MM.1S (cell line): ENCODE measurements around the gene TMEM263.
A peak's percentile ranks its signal among the peaks of the same experiment; 100 is the strongest.

Experiments
- DNase-seq: peaks from one replicate; pipeline ENCODE4 v3.0.0-alpha.2; 2015
- H2AFZ ChIP-seq: fragments of 300-600 bp; sonication (generic); 2 replicates; pipeline ENCODE4 v1.6.0; 2016; ENCODE audit warnings: antibody characterized with exemption, low read length
- H3F3A ChIP-seq: fragments of 300-600 bp; sonication (generic); 2 replicates; pipeline ENCODE4 v1.6.1; 2016; ENCODE audit warnings: mild to moderate bottlenecking, antibody characterized with exemption, low read length, moderate library complexity, mixed read lengths; ENCODE audit not compliant: insufficient read depth
- H3K27ac ChIP-seq: fragments of 300-600 bp; sonication (generic); 2 replicates; pipeline ENCODE4 v1.5.1; 2016; ENCODE audit warnings: mild to moderate bottlenecking, low read length
- H3K27me3 ChIP-seq: fragments of 300-600 bp; sonication (generic); replicated peaks from 2 replicates; pipeline ENCODE4 v1.6.0; 2016; ENCODE audit warnings: low read length; ENCODE audit not compliant: insufficient read depth
- H3K36me3 ChIP-seq: fragments of 300-600 bp; sonication (generic); replicated peaks from 2 replicates; pipeline ENCODE4 v1.6.1; 2016; ENCODE audit warnings: mild to moderate bottlenecking, low read length, mixed read lengths; ENCODE audit not compliant: insufficient read depth
- H3K4me1 ChIP-seq: fragments of 300-600 bp; sonication (generic); 2 replicates; pipeline ENCODE4 v1.6.1; 2016; ENCODE audit warnings: low read length, mixed read lengths
- H3K4me2 ChIP-seq: fragments of 300-600 bp; sonication (generic); 2 replicates; pipeline ENCODE4 v1.6.0; 2016; ENCODE audit warnings: low read depth, low read length
- H3K4me3 ChIP-seq: fragments of 300-600 bp; sonication (generic); 2 replicates; pipeline ENCODE4 v1.5.1; 2016; ENCODE audit warnings: low read length, mixed read lengths
- H3K79me2 ChIP-seq: fragments of 300-600 bp; sonication (generic); 2 replicates; pipeline ENCODE4 v1.6.1; 2016; ENCODE audit warnings: mixed run types, low read length, mixed read lengths
- H3K9ac ChIP-seq: fragments of 300-600 bp; sonication (generic); 2 replicates; pipeline ENCODE4 v1.6.1; 2016; ENCODE audit warnings: low read length, mixed read lengths
- H3K9me2 ChIP-seq: fragments of 300-600 bp; sonication (generic); replicated peaks from 2 replicates; pipeline ENCODE4 v1.6.1; 2016; ENCODE audit warnings: mild to moderate bottlenecking, low read length, mixed read lengths; ENCODE audit not compliant: insufficient read depth
- H3K9me3 ChIP-seq: fragments of 300-600 bp; sonication (generic); replicated peaks from 2 replicates; pipeline ENCODE4 v1.6.1; 2016; ENCODE audit warnings: mild to moderate bottlenecking, low read length, mixed read lengths; ENCODE audit not compliant: insufficient read depth
- H4K20me1 ChIP-seq: fragments of 300-600 bp; sonication (generic); 2 replicates; pipeline ENCODE4 v1.6.1; 2016; ENCODE audit warnings: mild to moderate bottlenecking, low read length, moderate library complexity, mixed read lengths; ENCODE audit not compliant: insufficient read depth
- CTCF ChIP-seq: fragments of 300-600 bp; sonication (generic); IDR thresholded peaks from 2 replicates; pipeline ENCODE4 v1.5.1; 2016; ENCODE audit warnings: antibody characterized with exemption, low read length, mixed read lengths
- EZH2 ChIP-seq: fragments of 300-600 bp; sonication (generic); optimal IDR thresholded peaks from 2 replicates; pipeline ENCODE3; 2017; ENCODE audit warnings: low read depth, mild to moderate bottlenecking, antibody characterized with exemption, low read length, mixed read lengths
- EZH2phosphoT487 ChIP-seq: fragments of 300-600 bp; sonication (generic); IDR thresholded peaks from 2 replicates; pipeline ENCODE4 v1.6.1; 2018; ENCODE audit warnings: antibody characterized with exemption, low read length

The TMEM263 gene

GRCh38 chr12:106914796-106915634 lies 40.7 kb upstream of the TMEM263 start:
- TF ChIP-seq EZH2phosphoT487 (no peak), EZH2 (no peak), CTCF (no peak)
- no peaks in the 10 kb centered on the region for H3K9me2 ChIP-seq
- H3K4me1 ChIP-seq = peaks cover 27% of the 10 kb centered on the region
- H3K79me2 ChIP-seq = no peaks in the 10 kb centered on the region
- 0 out of 2 replicates have a peak overlapping the region, but pooled peaks have one; percentile 0 for H2AFZ ChIP-seq
- no peaks in the 10 kb centered on the region for H3F3A ChIP-seq
- no peak overlapping the region for H3K4me3 ChIP-seq
- H3K9me3 ChIP-seq = no peaks in the 10 kb centered on the region
- H3K27ac ChIP-seq = peak overlapping the region; percentile 40; the same call in 1 of the 2 replicates
- no peaks in the 10 kb centered on the region for H3K36me3 ChIP-seq
- no peak overlapping the region; the same call in 1 of the 2 replicates for H3K4me2 ChIP-seq
- no peaks in the 10 kb centered on the region for H4K20me1 ChIP-seq
- no peak overlapping the region for H3K9ac ChIP-seq
- H3K27me3 ChIP-seq = no peaks in the 10 kb centered on the region
- peak; percentile 60 for DNase-seq

- Histone ChIP-seq H3K27ac (no peak overlapping the region), H3K4me1 (peaks cover 21% of the 10 kb centered on the region), H3K4me3 (no peak overlapping the region), H3K27me3 (no peaks in the 10 kb centered on the region), H4K20me1 (no peaks in the 10 kb centered on the region), H3K4me2 (no peak overlapping the region), H3K36me3 (no peaks in the 10 kb centered on the region), H3F3A (no peaks in the 10 kb centered on the region), H3K79me2 (no peaks in the 10 kb centered on the region), H2AFZ (no peak overlapping the region), H3K9me2 (no peaks in the 10 kb centered on the region), H3K9ac (no peak overlapping the region), H3K9me3 (no peaks in the 10 kb centered on the region)
- no peak for TF ChIP-seq EZH2
- TF ChIP-seq EZH2phosphoT487 = no peak
- no peak for TF ChIP-seq CTCF
- no peak for DNase-seq
Measured at GRCh38 chr12:106915635-106916026, 40.1 kb upstream of the TMEM263 start.

- Histone ChIP-seq H3F3A (no peaks in the 10 kb centered on the region), H3K9ac (no peak overlapping the region), H3K36me3 (no peaks in the 10 kb centered on the region), H3K27me3 (no peaks in the 10 kb centered on the region), H3K4me3 (no peak overlapping the region), H2AFZ (no peak overlapping the region), H3K4me2 (no peak overlapping the region), H3K4me1 (peaks cover 11% of the 10 kb centered on the region), H3K27ac (no peak overlapping the region), H3K79me2 (no peaks in the 10 kb centered on the region), H3K9me2 (no peaks in the 10 kb centered on the region), H4K20me1 (no peaks in the 10 kb centered on the region), H3K9me3 (no peaks in the 10 kb centered on the region)
- no peak for TF ChIP-seq CTCF
- DNase-seq = no peak
Measured at GRCh38 chr12:106917503-106917902, 38.2 kb upstream of the TMEM263 start.
